ENCODE results near the gene LRRC17.

Gene LRRC17

GRCh38 chr7:102912742-102913141, at the start of gene LRRC17:
Gene LRRC17 (plus strand): TSS chr7:102913000. CDS start chr7:102933914, 20,914 bp downstream.
- peak; percentile 60 to 90 for DNase-seq

GRCh38 chr7:102864958-102865357, 47.8 kb upstream of the LRRC17 start:
- no peak for DNase-seq

- DNase-seq: no peak
Observed at GRCh38 chr7:102866535-102867215, 46.1 kb upstream of the LRRC17 start.

GRCh38 chr7:102869195-102869594, 43.6 kb upstream of the LRRC17 start:
- DNase-seq: no peak

- no peak for DNase-seq
Observed at GRCh38 chr7:102872460-102872859, 40.3 kb upstream of the LRRC17 start.

- DNase-seq: no peak
Observed at GRCh38 chr7:102873470-102874165, 39.2 kb upstream of the LRRC17 start.

GRCh38 chr7:102874166-102874829, 38.5 kb upstream of the LRRC17 start:
- DNase-seq: no peak

- DNase-seq: no peak
Observed at GRCh38 chr7:102874966-102875365, 37.8 kb upstream of the LRRC17 start.

- no peak for DNase-seq
Observed at GRCh38 chr7:102875700-102876295, 37.0 kb upstream of the LRRC17 start.

- peak in 1 of 2 experiments; percentile 18 for DNase-seq
Observed at GRCh38 chr7:102883098-102883860, 29.5 kb upstream of the LRRC17 start.

GRCh38 chr7:102888561-102889233, 24.1 kb upstream of the LRRC17 start:
- DNase-seq: no peak

- DNase-seq: no peak
Observed at GRCh38 chr7:102889851-102890250, 22.9 kb upstream of the LRRC17 start.

GRCh38 chr7:102890292-102890970, 22.4 kb upstream of the LRRC17 start:
- no peak for DNase-seq

GRCh38 chr7:102890971-102891692, 21.7 kb upstream of the LRRC17 start:
- DNase-seq: no peak

GRCh38 chr7:102891693-102892261, 21.0 kb upstream of the LRRC17 start:
- peak; percentile 61 to 83 for DNase-seq

- no peak for DNase-seq
Observed at GRCh38 chr7:102892631-102893278, 20.0 kb upstream of the LRRC17 start.

- no peak for DNase-seq
Observed at GRCh38 chr7:102895602-102896001, 17.2 kb upstream of the LRRC17 start.

GRCh38 chr7:102896585-102896984, 16.2 kb upstream of the LRRC17 start:
- no peak for DNase-seq

GRCh38 chr7:102897211-102897631, 15.6 kb upstream of the LRRC17 start:
- no peak for DNase-seq

Data from NCI-H446 (cell line).